HG03159 (cell line): ENCODE data around the gene GRK2.
"Not testable (repeated sequence)": the region's sequence is repeated elsewhere in the genome, so short reads cannot be mapped to it uniquely, and the experiment has no call there.

Experiments used
- ATAC-seq: cut with Tn5 transposase; IDR thresholded peaks from one replicate; pipeline ENCODE4 v1.9.1; 2021; ENCODE audit warnings: mild to moderate bottlenecking, moderate library complexity; ENCODE audit not compliant: unreplicated experiment

GRK2 gene

DNA sequence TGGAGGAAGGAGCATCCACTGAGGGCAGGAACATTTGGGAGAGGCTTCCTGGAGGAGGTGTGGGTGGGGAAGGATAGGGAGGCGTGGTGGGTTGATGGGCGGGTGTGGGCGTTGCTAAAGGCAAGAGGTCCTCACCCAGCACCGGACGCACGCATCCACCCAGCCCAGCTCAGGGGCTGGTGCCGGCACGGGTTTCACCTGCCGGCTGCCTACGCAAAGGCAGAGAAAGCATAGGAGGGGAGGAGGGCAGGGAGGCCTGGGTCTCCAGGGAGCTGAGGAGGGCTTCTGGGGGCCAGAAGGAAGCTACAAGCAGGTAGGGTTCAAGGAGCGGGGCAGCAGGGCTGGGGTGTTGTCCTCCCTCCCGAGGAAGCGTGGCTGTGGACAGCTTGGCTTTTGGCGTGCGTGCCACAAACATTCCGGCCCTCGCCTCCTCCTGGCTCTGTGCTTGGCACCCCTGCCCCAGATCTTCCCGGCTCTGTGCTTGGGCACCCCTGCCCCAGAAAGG, 44.8 kb downstream of the GRK2 start:
- no peak for ATAC-seq

DNA sequence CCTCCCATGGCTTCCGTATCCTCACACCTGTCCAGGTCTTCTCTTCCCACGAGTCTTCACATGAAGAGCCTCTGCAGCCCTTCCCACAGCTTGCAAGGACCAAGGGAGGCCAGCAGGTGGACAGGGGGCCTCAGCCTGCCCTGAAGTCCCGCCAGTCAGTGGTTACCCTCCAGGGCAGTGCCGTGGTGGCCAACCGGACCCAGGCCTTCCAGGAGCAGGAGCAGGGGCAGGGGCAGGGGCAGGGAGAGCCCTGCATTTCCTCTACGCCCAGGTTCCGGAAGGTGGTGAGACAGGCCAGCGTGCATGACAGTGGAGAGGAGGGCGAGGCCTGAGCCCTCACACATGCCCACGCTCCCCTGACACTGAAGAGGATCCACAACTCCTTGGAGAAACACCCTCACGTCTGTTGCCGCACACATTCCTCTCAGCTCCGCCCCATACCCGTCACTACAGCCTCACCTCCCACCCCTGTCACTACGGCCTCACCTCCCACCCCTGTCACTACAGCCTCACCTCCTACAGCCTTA, 45.3 kb downstream of the GRK2 start:
- no peak for ATAC-seq

DNA sequence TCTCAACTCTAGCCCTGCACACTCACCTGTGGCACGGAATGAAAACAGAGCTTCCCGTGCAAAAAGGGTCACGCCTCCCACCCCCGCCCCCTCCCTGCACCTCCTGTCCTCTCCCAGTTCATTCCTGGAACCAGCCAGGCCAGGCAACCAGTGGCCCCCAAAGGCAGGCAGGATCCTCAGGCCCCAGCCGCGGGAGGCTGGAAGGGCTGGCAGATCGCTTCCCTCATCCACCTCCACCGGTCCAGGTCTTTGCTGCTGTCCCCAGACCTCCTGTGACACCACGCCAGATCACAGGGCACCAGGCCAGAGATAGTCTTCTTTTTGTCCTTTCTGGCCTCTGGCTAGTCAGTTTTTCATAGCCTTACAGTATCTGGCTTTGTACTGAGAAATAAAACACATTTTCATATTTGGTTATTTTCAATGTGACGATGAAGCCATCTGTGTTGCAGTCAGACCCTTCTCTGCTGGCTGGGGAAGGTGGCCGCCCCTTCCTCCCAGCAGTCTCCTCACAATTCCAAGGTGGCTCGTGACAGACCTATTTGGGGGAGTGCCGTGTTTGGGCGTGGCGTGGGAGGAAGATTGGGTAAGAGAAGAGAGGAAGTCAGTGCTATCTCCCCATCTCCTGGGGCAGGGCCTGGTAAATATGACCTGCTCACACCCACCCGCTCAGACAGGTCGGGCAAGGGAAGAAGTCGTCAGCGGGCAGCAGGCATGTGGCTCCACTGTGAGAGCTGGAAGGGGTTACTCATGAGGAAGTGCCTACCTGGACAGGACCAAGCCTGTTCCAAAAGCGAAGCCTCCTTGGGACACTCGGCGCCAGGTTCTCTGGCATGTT, 46.1 kb downstream of the GRK2 start:
- no peak for ATAC-seq

DNA sequence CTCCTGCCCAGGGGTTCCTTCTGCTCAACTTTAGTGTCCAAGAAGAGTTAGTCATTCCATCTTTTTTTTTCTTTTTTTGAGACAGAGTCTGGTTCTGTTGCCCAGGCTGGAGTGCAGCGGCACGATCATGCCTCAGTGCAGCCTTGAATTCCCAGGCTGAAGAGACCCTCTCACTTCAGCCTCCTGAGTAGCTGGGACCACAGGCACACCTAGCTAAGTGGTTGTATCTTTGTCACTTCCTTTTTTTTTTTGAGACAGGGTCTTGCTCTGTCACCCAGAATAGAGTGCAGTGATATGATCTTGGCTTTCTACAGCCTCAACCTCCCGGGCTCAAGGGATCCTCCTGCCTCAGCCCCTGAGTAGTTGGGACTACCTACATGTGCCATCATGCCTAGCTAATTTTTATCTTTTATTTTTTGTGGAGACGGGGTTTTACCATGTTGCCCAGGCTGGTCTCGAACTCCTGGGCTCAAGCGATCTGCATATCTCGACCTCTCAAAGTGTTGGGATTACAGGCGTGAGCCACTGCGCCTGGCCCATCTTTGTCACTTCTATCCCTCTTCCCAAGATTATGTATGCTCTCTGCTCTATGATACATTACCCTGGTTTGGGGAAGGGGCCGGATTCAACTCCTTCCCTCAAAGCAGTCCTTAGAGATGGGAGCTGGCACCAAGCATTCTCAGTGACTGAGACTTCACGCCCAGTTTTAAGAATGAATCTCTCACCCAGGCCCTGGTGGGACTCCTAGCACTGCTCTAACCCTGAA, 47.0 kb downstream of the GRK2 start:
- no peak for ATAC-seq

DNA sequence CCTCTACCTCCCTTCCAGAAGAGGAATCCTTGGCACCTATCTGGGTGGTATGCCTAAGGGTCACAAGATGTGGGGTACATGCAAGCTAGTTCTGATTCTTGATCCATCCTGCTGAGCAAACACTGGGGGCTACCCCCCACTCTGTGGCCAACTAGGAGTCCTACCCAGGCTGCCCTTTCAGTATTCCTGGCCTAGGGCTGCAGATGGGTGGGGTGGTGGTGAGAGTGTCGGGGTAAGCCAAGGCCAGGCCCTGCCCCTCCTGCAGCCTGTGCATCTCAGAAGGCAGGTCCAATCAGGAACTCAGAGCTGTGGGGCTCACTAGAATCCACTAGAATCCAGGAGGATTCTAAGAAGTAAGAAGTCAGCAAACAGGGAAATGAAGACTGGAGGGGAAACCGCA, 47.9 kb downstream of the GRK2 start:
- no peak for ATAC-seq

DNA sequence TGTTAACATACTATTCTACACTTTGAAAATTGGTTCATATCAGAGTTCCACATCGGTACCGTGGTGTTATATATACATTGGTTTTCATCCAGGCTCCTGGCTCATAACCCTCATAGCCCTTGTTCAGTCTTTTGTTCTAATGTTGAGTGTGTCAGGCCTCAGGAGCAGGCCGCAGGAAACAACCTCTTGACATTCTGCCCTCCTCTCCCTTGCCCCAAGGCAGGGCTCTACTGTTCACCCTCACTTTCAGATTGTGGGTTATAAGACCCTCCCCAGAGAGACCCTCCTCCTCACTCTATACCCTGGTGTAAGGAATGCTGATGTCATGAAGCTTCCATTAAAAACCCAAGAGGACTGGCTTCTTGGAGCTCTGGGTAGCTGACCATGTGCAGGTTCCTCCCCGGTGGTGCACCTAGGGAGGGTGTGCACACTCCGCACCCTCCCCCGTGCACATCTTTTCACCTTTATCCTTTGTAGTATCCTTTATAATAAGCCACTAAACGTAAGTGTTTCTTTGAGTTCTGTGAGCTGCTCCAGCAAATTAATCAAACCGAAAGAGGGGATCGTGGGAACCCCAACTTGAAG, 49.1 kb downstream of the GRK2 start:
- no peak for ATAC-seq

DNA sequence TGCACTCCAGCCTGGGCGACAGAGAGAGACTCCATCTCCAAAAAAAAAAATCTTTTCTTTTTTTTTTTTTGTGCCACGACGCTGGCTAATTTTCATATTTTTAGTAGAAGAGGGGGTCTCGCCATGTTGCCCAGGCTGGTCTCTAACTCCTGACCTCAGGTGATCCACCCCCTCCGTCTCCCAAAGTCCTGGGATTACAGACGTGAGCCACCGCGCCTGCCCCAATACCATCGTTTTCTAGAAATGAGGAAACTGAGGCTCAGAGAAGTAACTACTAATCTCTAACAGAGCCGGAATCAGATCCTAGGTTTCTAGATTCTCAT, 50.6 kb downstream of the GRK2 start:
- no peak for ATAC-seq

DNA sequence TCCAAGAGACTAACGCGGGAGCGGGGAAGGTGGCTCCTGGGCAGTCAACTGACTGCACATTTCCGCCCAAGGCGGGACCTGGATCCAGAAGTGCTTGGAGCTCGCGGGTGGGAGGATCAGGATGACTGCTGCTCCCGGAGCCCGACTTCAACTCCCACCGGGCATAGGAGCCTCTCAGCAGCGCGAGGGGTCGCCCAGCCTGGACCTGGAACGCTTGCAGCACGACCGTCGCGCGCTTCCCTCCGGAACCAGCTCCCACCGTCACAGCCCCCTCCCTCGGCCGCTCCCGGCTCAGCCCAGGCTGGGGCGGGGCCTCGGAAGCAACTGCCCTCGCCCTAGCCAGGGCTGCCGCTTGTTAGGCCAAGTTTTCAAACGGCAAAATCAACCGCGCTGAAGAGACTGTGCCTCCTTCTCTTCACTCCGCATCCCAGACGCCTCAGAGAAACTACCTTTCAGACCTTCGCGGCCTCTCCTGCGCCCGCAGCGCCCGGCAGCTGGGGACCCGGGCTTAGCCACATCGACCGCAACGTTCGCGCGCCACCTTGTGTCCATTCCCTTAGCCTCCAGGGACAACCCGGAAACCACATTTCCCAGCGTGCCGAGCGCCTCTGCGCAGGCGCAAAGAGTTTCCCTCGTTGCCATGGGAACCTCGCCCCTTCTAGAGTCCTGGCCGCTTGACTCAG, 51.1 kb downstream of the GRK2 start:
- ATAC-seq, result peak; percentile 84

DNA sequence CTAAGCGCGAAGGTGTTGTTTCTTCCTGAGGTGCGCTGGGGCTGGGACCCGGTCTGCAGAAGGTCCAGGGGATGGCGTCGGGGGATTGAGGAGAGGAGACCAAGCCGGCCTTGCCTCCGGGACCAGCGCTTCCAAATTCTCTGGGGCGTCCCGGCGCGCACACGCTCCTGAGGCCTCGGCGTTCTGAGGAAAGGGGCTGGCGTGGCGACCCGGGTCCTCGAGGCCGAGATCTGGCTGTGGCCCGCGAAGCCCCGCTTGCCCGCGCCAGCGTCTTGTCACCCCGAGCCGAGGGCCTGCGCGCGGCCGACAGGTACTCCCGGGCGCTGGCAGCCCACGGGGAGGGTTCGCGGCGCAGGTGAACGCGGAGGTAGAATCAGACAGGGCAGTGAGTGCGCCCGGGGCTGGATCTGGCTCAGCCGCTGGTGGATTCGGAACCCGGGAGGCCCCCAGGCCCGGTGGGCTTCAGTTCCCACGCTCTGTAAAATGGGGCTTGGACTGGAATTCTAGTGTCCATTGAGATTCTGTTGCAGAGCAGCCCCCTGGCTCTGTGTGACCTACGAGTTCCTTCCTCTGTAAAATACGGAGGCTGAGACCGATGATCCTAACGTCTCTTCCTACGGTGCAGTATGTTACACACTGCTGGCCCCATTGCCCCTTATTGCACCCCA, 51.7 kb downstream of the GRK2 start:
- peak; percentile 29 for ATAC-seq

DNA sequence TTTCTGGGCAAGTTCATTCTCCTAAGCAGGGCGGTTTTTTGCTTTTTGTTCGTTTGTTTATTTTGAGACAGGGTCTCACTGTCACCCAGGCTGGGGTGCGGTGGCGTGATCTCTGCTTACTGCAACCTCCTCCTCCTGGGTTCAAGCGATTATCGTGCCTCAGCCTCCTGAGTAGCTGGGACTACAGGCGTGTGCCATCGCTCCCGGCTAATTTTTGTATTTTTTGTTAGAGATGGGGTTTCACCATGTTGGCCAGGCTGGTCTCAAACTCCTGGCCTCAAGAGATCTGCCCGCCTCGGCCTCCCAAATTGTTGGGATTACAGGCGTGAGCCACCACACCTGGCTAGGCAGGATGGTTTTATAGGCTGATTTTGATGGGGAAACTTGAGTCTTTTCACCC, 52.6 kb downstream of the GRK2 start:
- ATAC-seq, result not testable (repeated sequence)

DNA sequence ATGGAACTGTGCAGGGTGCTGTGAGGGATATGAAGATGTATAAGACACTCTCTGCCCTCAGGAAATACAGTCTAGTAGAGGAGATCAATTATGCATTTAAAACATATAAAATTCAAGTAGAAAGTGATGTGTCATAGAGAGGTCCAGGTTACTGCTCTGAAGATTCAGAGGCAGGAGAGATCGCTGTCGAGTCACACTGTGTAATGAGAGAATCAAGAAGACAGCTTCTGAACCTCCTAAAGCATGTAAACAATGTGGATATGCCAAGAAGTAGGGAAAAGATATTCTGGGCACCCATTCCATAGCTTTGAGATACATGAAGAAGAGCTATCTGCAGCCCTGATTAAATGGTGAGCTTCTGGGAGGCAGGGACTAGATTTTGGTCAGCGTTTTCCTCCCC, 53.7 kb downstream of the GRK2 start:
- no peak for ATAC-seq

DNA sequence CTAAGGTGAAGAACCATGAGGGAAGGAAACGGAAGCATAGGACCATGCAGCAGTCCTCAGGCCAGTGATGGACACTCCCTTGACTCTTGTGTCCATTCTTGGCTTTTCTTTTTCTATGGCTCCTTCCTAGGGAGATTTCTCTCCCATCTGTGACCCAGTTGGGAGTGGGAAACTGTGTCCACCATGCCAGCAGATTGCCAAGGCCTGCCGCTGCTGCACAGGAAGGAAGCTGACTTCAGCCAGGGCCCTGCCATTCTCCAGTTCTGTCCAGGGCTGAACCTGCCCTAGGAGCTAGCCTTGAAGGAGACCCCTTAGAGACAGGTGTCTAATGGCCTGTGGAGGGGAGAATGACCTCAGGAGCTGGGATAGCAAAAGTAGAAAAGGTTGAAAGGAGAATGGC, 54.4 kb downstream of the GRK2 start:
- no peak for ATAC-seq

DNA sequence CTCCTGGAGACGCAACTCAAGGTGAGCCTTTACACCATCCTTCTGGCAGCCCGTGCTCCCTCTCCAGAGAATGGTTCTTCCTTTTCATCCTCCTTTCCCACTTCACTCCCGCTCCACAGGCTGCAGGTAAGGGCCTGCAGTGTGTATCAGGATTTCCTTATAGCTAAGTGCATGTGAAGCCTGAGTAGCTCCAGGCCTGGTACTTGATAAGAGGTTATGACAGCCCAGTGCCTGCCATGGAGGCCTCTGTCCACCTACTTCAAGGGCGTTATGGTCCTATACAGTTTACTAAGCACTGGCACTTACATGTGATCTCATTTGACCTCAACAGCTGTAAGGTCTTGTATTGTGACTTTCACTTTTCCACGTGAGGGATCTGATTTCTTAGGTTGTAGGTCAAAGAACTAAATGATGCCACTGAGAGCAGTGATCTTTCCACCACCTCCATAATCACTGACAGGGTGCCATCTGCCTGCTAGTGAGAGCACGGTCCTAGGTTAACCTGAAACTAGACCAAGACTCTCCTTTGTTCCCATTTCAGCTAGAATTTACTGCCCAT, 55.1 kb downstream of the GRK2 start:
- ATAC-seq, result no peak

DNA sequence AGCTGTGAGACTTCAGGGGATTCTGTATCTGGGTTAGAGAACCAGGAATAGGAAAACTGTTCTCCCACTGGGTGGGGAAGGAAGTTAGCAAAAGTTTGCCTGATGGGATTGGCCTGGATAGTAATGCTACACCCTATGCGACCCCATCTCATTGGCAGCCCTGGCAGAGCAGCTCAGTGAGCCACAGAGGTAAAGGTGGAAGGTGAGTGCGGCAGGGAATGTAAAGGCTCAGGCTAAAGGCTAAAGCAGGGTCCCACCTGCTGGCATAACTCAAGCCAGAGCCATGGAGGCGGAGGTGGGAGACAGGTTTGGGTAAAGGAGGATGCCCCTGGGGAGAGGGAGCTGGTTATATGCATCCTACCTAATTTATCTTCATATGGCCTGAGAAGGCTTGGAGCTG, 55.8 kb downstream of the GRK2 start:
- ATAC-seq, result no peak

DNA sequence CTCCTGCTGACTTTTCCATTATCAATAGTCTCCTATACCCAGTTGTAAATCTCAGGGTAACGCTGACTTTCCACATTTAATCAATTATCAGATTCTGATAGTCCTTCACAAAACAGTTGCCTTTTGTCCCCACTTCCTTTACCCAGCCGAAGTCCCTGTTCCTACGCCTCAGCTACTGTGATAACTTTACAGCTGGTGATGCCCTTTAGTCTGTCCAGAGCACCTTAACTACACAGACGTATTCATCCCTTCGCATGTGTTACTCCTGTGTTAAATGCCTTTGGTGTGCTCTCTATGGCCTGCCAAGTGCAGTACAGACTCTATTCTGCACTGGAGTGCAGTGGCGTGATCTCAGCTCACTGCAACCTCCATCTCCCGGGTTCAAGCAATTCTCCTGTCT, 57.3 kb downstream of the GRK2 start:
- no peak for ATAC-seq

DNA sequence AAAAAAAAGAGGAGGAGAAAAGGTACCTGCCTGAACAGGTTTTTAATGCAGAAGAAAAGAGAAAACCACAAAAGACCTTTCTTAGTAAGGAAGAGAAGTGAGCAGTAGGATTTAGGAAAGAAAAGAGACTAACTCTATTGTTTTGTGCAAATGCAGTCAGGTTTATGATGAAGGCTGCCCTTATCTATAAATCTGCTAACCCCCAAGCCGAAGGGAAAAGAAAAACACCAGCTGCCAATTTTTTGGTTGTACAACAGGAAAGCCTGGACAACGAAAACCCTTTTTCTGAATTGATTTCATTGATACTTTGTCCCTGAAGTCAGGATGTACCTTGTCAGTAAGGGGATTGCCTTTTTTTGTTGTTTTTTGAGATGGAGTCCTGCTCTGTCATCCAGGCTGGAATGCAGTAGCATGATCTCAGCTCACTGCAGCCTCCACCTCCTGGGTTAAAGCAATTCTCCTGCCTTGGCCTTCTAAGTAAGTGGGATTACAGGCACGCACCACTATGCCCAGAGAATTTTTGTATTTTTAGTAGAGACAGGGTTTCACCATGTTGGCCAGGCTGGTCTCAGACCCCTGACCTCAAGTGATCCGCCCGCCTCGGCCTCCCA, 65.9 kb downstream of the GRK2 start:
- ATAC-seq, result no peak
